ENCODE measurements around the gene UBE2R2.

- TF ChIP-seq TCF7L2 (IDR thresholded peaks at IDR 0.05; ENCODE audit: borderline replicate concordance, low read depth, low read length) (no peak), GLI2 (tag by site-specific recombination; IDR thresholded peaks at IDR 0.05; ENCODE audit: borderline replicate concordance, low read depth) (no peak), ZFP3 (tag by site-specific recombination; IDR thresholded peaks at IDR 0.05; ENCODE audit: low read depth) (no peak), CTCF (tag by site-specific recombination; IDR thresholded peaks at IDR 0.05) (no peak), ZFP41 (tag by site-specific recombination; IDR thresholded peaks at IDR 0.05; ENCODE audit: borderline replicate concordance) (no peak), ZBTB10 (tag by site-specific recombination; IDR thresholded peaks at IDR 0.05) (no peak), ZEB2 (tag by site-specific recombination; IDR thresholded peaks at IDR 0.05) (no peak)
Measured at GRCh38 chr9:33809506-33809905, 7.5 kb upstream of the UBE2R2 start.
